Lower leg skin (tissue), 4 donors: ENCODE data around the gene VTI1A. TPM values are rescaled to one million over a fixed set of nuclear protein-coding genes. Genes with fewer than 3 reads are reported as not detected.

Experiments used
- DNase-seq, 2 donors: peaks; one replicate each; pipeline ENCODE4 v3.0.0-alpha.2; 2019; ENCODE audit warnings: low spot score in 2 of 2
- H3K4me3 ChIP-seq: fragments of 200-600 bp; sonication (generic); 2 replicates; pipeline ENCODE4 v1.5.1; 2017; ENCODE audit warnings: mild to moderate bottlenecking, low read depth; ENCODE audit not compliant: poor library complexity, severe bottlenecking
- CTCF ChIP-seq, 3 donors: fragments of 450-650 bp; IDR thresholded peaks; one replicate each; pipeline ENCODE4 v1.5.1; 2016; ENCODE audit warnings: antibody characterized with exemption in 3 of 3, mild to moderate bottlenecking in 3 of 3, moderate library complexity in 2 of 3
- POLR2A ChIP-seq, 2 donors: fragments of 450-650 bp; IDR thresholded peaks; one replicate each; pipeline ENCODE4 v1.6.1; 2016 to 2017; ENCODE audit warnings: antibody characterized with exemption in 2 of 2, mild to moderate bottlenecking in 1 of 2, moderate library complexity in 1 of 2
- WGBS, 2 donors: methylation state at CpG; one replicate each; pipeline ENCODE4 v1.1.5; 2018; 5-methylcytosine and 5-hydroxymethylcytosine counted together
- intact Hi-C: fragments of 100-400 bp; cut with DNase I; formaldehyde crosslinking; loops from one replicate; pipeline ENCODE4 v1.15.0; 2023; ENCODE audit warnings: low total_unique reads
- total RNA-seq, 4 donors: library from RNA; depleted of rRNA; stranded (reverse); fragments of >200 nt; gene quantifications; one replicate each; pipeline ENCODE4 v1.1.0, GENCODE V29; 2016

The VTI1A gene
- total RNA-seq, 4 donors from 2014 or later: 30.8 to 85.7 (median 35.6) TPM

GRCh38 chr10:112763916-112764520 is 317.0 kb downstream of the VTI1A start:
- TF ChIP-seq CTCF (IDR thresholded peaks at IDR 0.05): no peak
- TF ChIP-seq POLR2A (IDR thresholded peaks at IDR 0.05): no peak
- intact Hi-C loops: no loop called here
- 98% methylated on average over 11 of the region's 11 CpGs for WGBS, 2 donors
- DNase-seq: no peak
- H3K4me3 ChIP-seq: no peak overlapping the region

- intact Hi-C loops: no loop called here
- 90 to 93% methylated on average over 5 of the region's 5 CpGs for WGBS, 2 donors
- TF ChIP-seq POLR2A (IDR thresholded peaks at IDR 0.05) (no peak), CTCF (IDR thresholded peaks at IDR 0.05) (no peak)
- no peak for DNase-seq
- H3K4me3 ChIP-seq: no peak overlapping the region
These were observed 318.8 kb downstream of the VTI1A start for GRCh38 chr10:112765717-112766235.

- intact Hi-C loops: no loop called here
- no peak overlapping the region for H3K4me3 ChIP-seq
- DNase-seq: no peak
- TF ChIP-seq CTCF (IDR thresholded peaks at IDR 0.05) (no peak), POLR2A (IDR thresholded peaks at IDR 0.05) (no peak)
- 57 to 62% methylated on average over 2 of the region's 2 CpGs for WGBS, 2 donors
These were observed 319.6 kb downstream of the VTI1A start for GRCh38 chr10:112766636-112767035.

- intact Hi-C loops: no loop called here
- H3K4me3 ChIP-seq: no peak overlapping the region
- TF ChIP-seq CTCF (IDR thresholded peaks at IDR 0.05): no peak
- no peak for TF ChIP-seq POLR2A (IDR thresholded peaks at IDR 0.05)
- WGBS, 2 donors: 94 to 96% methylated on average over 2 of the region's 2 CpGs
- DNase-seq: no peak
These were observed 320.1 kb downstream of the VTI1A start for GRCh38 chr10:112767156-112767555.

- H3K4me3 ChIP-seq: no peak overlapping the region
- 76 to 80% methylated on average over 7 of the region's 7 CpGs for WGBS, 2 donors
- no peak for TF ChIP-seq CTCF (IDR thresholded peaks at IDR 0.05)
- no peak for TF ChIP-seq POLR2A (IDR thresholded peaks at IDR 0.05)
- intact Hi-C loops: no loop called here
- DNase-seq: no peak
These were observed 321.1 kb downstream of the VTI1A start for GRCh38 chr10:112768121-112768520.

- no peak for TF ChIP-seq POLR2A (IDR thresholded peaks at IDR 0.05)
- TF ChIP-seq CTCF (IDR thresholded peaks at IDR 0.05): no peak
- DNase-seq: no peak
- WGBS, 2 donors: 67 to 80% methylated on average over 2 of the region's 2 CpGs
- H3K4me3 ChIP-seq: no peak overlapping the region
- intact Hi-C loops: no loop called here
These were observed 322.1 kb downstream of the VTI1A start for GRCh38 chr10:112769081-112769480.
